HEK293 (cell line): ENCODE measurements around the gene C2orf81.

Experiments
- CTCF ChIA-PET: fragments of 350-600 bp; formaldehyde crosslinking; extraction: SDS; loops from one replicate; lab custom pipeline; 2021; ENCODE audit warnings: antibody characterized with exemption; lab: Yijun Ruan, JAX
- POLR2A ChIA-PET: fragments of 300-600 bp; formaldehyde crosslinking; extraction: SDS; loops from one replicate; lab custom pipeline; 2020; ENCODE audit warnings: antibody characterized with exemption, inconsistent platforms; lab: Yijun Ruan, JAX
- H3K27ac ChIP-seq: fragments of 200-500 bp; sonication (Bioruptor generic); 2 replicates; pipeline ENCODE4 v1.5.1; 2014; ENCODE audit warnings: low read depth, low read length, control low read depth, inconsistent platforms; ENCODE audit errors: extremely low read depth
- H3K36me3 ChIP-seq, 2 experiments: fragments of 200-500 bp in 1 of 2; sonication (Bioruptor generic) in 1 of 2; 1 replicate in 1 of 2; 2 replicates in 1 of 2; pipeline ENCODE4 v1.5.1; 2014 to 2017; ENCODE audit warnings: inconsistent platforms in 2 of 2, low read length in 2 of 2; ENCODE audit not compliant: control insufficient read depth in 2 of 2, insufficient read depth in 1 of 2
- H3K4me1 ChIP-seq: fragments of 200-500 bp; sonication (Bioruptor generic); 2 replicates; pipeline ENCODE4 v1.5.1; 2014; ENCODE audit warnings: mild to moderate bottlenecking, low read length, inconsistent platforms; ENCODE audit not compliant: control insufficient read depth, insufficient read depth
- H3K4me3 ChIP-seq: 2 replicates; pipeline ENCODE4 v1.5.1; 2011; ENCODE audit warnings: low read depth, mild to moderate bottlenecking, control low read depth, low read length, moderate library complexity
- H3K9me3 ChIP-seq: fragments of 200-500 bp; sonication (Bioruptor generic); 2 replicates; pipeline ENCODE4 v1.5.1; 2014; ENCODE audit warnings: low read depth, low read length, inconsistent platforms; ENCODE audit not compliant: control insufficient read depth, insufficient read depth
- BCL11A ChIP-seq: fragments of 450-650 bp; formaldehyde crosslinking; IDR thresholded peaks from 2 replicates; pipeline ENCODE4 v1.5.1; 2016; ENCODE audit warnings: low read depth, missing biosample characterization, missing genetic modification characterization
- GLI2 ChIP-seq: fragments of 450-650 bp; formaldehyde crosslinking; IDR thresholded peaks from 2 replicates; pipeline ENCODE4; 2017; ENCODE audit warnings: missing biosample characterization, missing genetic modification characterization, low read depth, borderline replicate concordance
- MZF1 ChIP-seq: fragments of 450-650 bp; formaldehyde crosslinking; IDR thresholded peaks from 2 replicates; pipeline ENCODE4 v1.5.1; 2017; ENCODE audit warnings: missing biosample characterization, missing genetic modification characterization, borderline replicate concordance
- RBAK ChIP-seq: fragments of 450-650 bp; formaldehyde crosslinking; IDR thresholded peaks from 2 replicates; pipeline ENCODE4 v1.5.1; 2016; ENCODE audit warnings: missing biosample characterization, missing genetic modification characterization
- TRIM28 ChIP-seq: IDR thresholded peaks from 2 replicates; pipeline ENCODE4 v1.6.1; 2011; ENCODE audit warnings: low read length, control low read depth, borderline replicate concordance
- ZNF214 ChIP-seq: fragments of 450-650 bp; formaldehyde crosslinking; IDR thresholded peaks from 2 replicates; pipeline ENCODE4 v1.5.1; 2017; ENCODE audit warnings: missing biosample characterization, mild to moderate bottlenecking, missing genetic modification characterization, borderline replicate concordance
- ZNF24 ChIP-seq: fragments of 450-650 bp; formaldehyde crosslinking; IDR thresholded peaks from 2 replicates; pipeline ENCODE4 v1.5.1; 2016; ENCODE audit warnings: missing biosample characterization, missing genetic modification characterization
- ZNF335 ChIP-seq: fragments of 450-650 bp; formaldehyde crosslinking; conservative IDR thresholded peaks from 2 replicates; pipeline ENCODE4 v1.5.1; 2016; ENCODE audit warnings: missing biosample characterization, missing genetic modification characterization
- ZNF404 ChIP-seq: fragments of 450-650 bp; formaldehyde crosslinking; IDR thresholded peaks from 2 replicates; pipeline ENCODE4 v1.5.1; 2017; ENCODE audit warnings: missing biosample characterization, missing genetic modification characterization
- ZNF473 ChIP-seq: fragments of 450-650 bp; formaldehyde crosslinking; IDR thresholded peaks from 2 replicates; pipeline ENCODE4 v1.5.1; 2017; ENCODE audit warnings: missing biosample characterization, missing genetic modification characterization
- ZNF548 ChIP-seq: fragments of 450-650 bp; formaldehyde crosslinking; IDR thresholded peaks from 2 replicates; pipeline ENCODE4 v1.5.1; 2016; ENCODE audit warnings: missing biosample characterization, missing genetic modification characterization
- ZNF558 ChIP-seq: fragments of 450-650 bp; formaldehyde crosslinking; IDR thresholded peaks from 2 replicates; pipeline ENCODE4 v1.5.1; 2016; ENCODE audit warnings: missing biosample characterization, missing genetic modification characterization
- ZNF658 ChIP-seq: fragments of 450-650 bp; formaldehyde crosslinking; IDR thresholded peaks from 2 replicates; pipeline ENCODE4; 2016; ENCODE audit warnings: missing biosample characterization, missing genetic modification characterization
- ZNF776 ChIP-seq: fragments of 450-650 bp; formaldehyde crosslinking; IDR thresholded peaks from 2 replicates; pipeline ENCODE4 v1.5.0; 2017; ENCODE audit warnings: missing biosample characterization, missing genetic modification characterization, borderline replicate concordance
- TF ChIP-seq, protein P1 (sequence below): fragments of 450-650 bp; formaldehyde crosslinking; IDR thresholded peaks from 2 replicates; pipeline ENCODE4 v1.5.1; 2017; ENCODE audit warnings: missing biosample characterization, missing genetic modification characterization
- TF ChIP-seq, protein P2 (sequence below): fragments of 450-650 bp; formaldehyde crosslinking; IDR thresholded peaks from 2 replicates; pipeline ENCODE4 v1.5.1; 2017; ENCODE audit warnings: missing biosample characterization, missing genetic modification characterization
- TF ChIP-seq, protein P3 (sequence below): IDR thresholded peaks from 2 replicates; pipeline ENCODE4 v1.6.1; 2011; ENCODE audit warnings: mild to moderate bottlenecking, low read depth, low read length, borderline replicate concordance
- TF ChIP-seq, protein P4 (sequence below): fragments of 450-650 bp; formaldehyde crosslinking; IDR thresholded peaks from 2 replicates; pipeline ENCODE4 v1.5.1; 2016; ENCODE audit warnings: missing biosample characterization, missing genetic modification characterization
- TF ChIP-seq, protein P5 (sequence below): fragments of 450-650 bp; formaldehyde crosslinking; IDR thresholded peaks from 2 replicates; pipeline ENCODE4 v1.5.1; 2016; ENCODE audit warnings: missing biosample characterization, missing genetic modification characterization

C2orf81 gene

DNA sequence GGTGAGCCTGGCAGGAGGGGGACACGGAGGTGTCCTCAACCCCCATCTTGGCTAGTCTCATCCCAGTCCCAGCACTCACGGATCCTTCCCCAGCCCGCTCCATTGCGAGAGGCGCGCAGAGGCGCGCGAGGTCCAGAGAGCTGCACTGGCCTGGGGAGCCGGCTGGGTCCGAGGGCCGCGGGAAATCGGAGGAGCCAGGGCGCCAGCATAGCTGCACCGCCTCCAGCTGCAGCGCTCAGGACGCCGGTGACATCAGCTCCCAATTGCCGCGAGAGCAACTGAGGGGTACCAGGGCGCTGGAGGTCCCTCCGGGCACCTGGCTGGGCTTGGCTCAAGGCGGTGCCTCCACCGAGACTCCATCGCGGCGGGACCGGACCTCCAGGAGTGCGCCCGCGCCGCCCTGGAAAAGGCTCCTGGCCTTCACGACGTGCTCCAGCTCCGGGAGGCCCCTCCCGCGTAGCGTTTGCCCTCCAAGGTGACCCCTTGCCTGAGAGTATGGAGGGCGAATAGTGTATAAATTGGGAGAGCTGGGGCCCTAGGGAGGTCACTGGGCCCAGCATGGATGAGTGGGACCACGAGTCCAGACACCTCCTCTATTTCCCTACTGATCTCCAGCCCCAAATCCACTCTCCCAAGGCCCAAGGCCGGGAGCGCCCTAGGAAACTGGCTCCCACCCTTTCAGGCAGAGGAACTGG is 14.8 kb upstream of the C2orf81 start (continued):
- TF ChIP-seq, protein P1, sequence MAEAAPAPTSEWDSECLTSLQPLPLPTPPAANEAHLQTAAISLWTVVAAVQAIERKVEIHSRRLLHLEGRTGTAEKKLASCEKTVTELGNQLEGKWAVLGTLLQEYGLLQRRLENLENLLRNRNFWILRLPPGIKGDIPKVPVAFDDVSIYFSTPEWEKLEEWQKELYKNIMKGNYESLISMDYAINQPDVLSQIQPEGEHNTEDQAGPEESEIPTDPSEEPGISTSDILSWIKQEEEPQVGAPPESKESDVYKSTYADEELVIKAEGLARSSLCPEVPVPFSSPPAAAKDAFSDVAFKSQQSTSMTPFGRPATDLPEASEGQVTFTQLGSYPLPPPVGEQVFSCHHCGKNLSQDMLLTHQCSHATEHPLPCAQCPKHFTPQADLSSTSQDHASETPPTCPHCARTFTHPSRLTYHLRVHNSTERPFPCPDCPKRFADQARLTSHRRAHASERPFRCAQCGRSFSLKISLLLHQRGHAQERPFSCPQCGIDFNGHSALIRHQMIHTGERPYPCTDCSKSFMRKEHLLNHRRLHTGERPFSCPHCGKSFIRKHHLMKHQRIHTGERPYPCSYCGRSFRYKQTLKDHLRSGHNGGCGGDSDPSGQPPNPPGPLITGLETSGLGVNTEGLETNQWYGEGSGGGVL (tag by site-specific recombination) = no peak
- TF ChIP-seq, protein P2, sequence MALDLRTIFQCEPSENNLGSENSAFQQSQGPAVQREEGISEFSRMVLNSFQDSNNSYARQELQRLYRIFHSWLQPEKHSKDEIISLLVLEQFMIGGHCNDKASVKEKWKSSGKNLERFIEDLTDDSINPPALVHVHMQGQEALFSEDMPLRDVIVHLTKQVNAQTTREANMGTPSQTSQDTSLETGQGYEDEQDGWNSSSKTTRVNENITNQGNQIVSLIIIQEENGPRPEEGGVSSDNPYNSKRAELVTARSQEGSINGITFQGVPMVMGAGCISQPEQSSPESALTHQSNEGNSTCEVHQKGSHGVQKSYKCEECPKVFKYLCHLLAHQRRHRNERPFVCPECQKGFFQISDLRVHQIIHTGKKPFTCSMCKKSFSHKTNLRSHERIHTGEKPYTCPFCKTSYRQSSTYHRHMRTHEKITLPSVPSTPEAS = no peak
- TF ChIP-seq, protein P3, sequence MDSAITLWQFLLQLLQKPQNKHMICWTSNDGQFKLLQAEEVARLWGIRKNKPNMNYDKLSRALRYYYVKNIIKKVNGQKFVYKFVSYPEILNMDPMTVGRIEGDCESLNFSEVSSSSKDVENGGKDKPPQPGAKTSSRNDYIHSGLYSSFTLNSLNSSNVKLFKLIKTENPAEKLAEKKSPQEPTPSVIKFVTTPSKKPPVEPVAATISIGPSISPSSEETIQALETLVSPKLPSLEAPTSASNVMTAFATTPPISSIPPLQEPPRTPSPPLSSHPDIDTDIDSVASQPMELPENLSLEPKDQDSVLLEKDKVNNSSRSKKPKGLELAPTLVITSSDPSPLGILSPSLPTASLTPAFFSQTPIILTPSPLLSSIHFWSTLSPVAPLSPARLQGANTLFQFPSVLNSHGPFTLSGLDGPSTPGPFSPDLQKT = no peak

DNA sequence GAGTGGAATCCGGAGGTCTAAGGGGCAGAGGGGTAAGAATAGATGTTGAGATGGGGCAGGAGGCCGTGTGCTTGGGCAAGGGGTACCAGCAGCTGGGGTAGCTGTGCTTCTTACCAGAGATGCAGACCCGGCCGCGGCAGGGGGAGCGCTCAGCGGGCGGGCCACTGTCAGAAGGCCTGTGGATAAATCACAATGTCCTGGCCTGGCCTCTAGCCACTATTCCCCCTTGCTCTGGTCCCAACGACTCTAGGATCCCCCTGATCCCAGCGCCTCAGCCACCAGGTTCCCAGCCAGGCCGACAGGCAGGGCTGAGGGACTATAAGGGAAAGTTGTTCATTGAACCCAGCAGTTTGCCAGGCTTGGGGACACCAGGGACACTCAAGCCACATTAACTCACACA is 9.1 kb upstream of the C2orf81 start:
- POLR2A ChIA-PET = interaction anchor here (2.3 kb wide), 1 partner anchor 25 kb away, joined by 7 read pairs; the partner anchor contains the start of gene INO80B
- no peak for TF ChIP-seq ZNF548
- CTCF ChIA-PET = no interaction called here
- Histone ChIP-seq H3K27ac (no peak overlapping the region), H3K4me3 (no peak overlapping the region), H3K4me1 (no peaks in the 10 kb centered on the region), H3K36me3 (peaks cover 16 to 79% of the 10 kb centered on the region in 2 experiments; a peak in 2 of 3 replicates), H3K9me3 (no peaks in the 10 kb centered on the region)

DNA sequence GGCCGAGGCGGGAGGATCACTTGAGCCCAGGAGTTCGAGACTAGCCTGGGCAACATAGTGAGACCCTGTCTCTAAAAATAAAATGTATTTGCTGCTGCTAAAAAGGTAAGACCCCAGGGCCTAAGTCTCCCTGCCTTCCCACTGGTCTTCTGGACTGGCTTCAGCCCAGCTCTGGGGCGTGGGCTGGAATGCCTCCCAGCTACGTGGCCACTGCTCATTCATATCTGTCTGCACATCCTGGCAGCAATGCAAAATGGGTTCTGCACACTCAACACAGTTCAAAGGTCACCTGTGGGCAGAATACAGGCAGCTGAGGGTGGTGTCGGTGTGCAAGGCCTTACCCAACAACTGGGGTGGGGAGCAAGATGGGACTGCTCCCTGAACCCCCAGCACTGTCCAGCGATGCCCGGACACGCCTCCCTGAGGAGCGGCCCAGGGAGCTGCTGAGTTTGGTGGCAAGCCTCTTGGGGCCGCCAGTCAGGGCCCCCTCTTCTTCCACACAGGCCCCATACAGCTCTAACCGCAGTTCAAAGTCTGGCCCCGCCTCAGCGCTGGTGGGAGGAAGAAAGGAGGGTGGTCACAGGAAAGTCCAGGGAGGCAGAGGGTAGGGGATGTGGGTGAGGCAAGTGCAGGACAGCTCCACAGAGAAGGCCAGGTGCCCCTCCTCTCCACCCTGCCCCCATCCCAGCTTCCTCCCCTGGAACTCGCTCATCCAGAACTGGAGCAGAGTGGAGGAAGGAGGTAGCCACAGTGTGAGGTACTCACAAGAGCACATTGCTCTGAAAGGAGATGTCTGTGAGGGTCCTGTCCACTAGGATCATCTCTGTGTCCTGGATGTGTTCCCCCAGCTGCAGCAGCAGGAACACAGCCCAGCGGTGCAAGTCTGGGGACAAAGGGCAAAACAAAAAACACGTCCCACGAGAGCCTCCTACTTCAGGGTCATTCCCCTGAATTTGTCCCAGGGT is 8.3 kb upstream of the C2orf81 start:
- H3K4me3 ChIP-seq = no peak overlapping the region
- H3K4me1 ChIP-seq = no peaks in the 10 kb centered on the region
- H3K36me3 ChIP-seq = peaks cover 16 to 81% of the 10 kb centered on the region in 2 experiments; a peak in 2 of 3 replicates
- CTCF ChIA-PET = no interaction called here
- POLR2A ChIA-PET = interaction anchor here (1.4 to 2.3 kb wide), 2 partner anchors 11 to 25 kb away, joined by 4 to 7 read pairs; partner anchors contain the start of gene INO80B
- no peak for TF ChIP-seq BCL11A (tag by site-specific recombination)
- TF ChIP-seq ZNF776 = no peak
- no peak for TF ChIP-seq GLI2
- TF ChIP-seq, protein P4, sequence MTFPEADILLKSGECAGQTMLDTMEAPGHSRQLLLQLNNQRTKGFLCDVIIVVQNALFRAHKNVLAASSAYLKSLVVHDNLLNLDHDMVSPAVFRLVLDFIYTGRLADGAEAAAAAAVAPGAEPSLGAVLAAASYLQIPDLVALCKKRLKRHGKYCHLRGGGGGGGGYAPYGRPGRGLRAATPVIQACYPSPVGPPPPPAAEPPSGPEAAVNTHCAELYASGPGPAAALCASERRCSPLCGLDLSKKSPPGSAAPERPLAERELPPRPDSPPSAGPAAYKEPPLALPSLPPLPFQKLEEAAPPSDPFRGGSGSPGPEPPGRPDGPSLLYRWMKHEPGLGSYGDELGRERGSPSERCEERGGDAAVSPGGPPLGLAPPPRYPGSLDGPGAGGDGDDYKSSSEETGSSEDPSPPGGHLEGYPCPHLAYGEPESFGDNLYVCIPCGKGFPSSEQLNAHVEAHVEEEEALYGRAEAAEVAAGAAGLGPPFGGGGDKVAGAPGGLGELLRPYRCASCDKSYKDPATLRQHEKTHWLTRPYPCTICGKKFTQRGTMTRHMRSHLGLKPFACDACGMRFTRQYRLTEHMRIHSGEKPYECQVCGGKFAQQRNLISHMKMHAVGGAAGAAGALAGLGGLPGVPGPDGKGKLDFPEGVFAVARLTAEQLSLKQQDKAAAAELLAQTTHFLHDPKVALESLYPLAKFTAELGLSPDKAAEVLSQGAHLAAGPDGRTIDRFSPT = no peak
- no peak for TF ChIP-seq ZNF658 (tag by site-specific recombination)
- no peak for TF ChIP-seq ZNF24 (tag by site-specific recombination)
- no peak for TF ChIP-seq ZNF404
- no peak for TF ChIP-seq ZNF473 (tag by site-specific recombination)
- TF ChIP-seq RBAK (tag by site-specific recombination) = no peak
- TF ChIP-seq ZNF335 (tag by site-specific recombination) = no peak
- no peak for TF ChIP-seq ZNF558 (tag by site-specific recombination)
- TF ChIP-seq TRIM28 = no peak
- TF ChIP-seq, protein P5, sequence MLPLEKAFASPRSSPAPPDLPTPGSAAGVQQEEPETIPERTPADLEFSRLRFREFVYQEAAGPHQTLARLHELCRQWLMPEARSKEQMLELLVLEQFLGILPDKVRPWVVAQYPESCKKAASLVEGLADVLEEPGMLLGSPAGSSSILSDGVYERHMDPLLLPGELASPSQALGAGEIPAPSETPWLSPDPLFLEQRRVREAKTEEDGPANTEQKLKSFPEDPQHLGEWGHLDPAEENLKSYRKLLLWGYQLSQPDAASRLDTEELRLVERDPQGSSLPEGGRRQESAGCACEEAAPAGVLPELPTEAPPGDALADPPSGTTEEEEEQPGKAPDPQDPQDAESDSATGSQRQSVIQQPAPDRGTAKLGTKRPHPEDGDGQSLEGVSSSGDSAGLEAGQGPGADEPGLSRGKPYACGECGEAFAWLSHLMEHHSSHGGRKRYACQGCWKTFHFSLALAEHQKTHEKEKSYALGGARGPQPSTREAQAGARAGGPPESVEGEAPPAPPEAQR (tag by site-specific recombination) = no peak
- TF ChIP-seq ZNF214 (tag by site-specific recombination) = no peak
- TF ChIP-seq MZF1 (tag by site-specific recombination) = no peak
- no peak overlapping the region for H3K27ac ChIP-seq
- no peaks in the 10 kb centered on the region for H3K9me3 ChIP-seq
